Hindlimb muscle (tissue), 1 donor: Measurements from ENCODE around the gene KPRP. TPM values are rescaled to one million over a fixed set of nuclear protein-coding genes. Genes with fewer than 3 reads are reported as not detected.

Experiments used
- DNase-seq: peaks from one replicate; pipeline ENCODE4 v3.0.0-alpha.2; 2013
- polyA plus RNA-seq: library from polyadenylated mRNA; unstranded; fragments of 120-200 nt; gene quantifications from one replicate; pipeline ENCODE4 v1.2.1, GENCODE V29; 2013; ENCODE audit not compliant: insufficient read length

The KPRP gene
- polyA plus RNA-seq, result not detected

DNA sequence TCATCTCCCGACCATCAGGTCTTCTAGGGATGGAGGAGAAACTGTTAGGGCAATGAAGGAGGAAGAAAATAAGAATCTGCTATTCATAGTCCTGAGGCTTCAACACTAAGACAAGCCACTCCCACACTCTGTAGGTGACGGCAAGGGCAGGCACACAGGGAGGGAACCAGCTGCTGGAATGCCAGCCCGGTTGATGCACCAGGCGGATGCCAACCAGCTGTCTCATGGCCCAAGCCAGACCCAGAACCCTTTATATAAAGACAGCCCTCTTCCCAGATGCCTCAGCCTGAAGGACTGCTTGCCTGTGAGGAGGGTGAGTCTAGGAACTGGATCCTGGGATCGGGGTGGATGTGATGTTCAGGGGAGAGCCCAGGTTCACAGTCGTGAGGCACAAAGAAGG, at the start of gene KPRP:
Gene KPRP (plus strand): TSS at position 279 of the 400 bp plus-strand sequence. CDS start 1,564 bp downstream, outside the sequence.
- no peak for DNase-seq

- DNase-seq, result no peak
Measured at GRCh38 chr1:152718238-152718637, 39.6 kb upstream of the KPRP start.

- DNase-seq, result no peak
Measured at GRCh38 chr1:152725261-152725660, 32.6 kb upstream of the KPRP start.

GRCh38 chr1:152728986-152729385, 28.8 kb upstream of the KPRP start:
- no peak for DNase-seq

DNA sequence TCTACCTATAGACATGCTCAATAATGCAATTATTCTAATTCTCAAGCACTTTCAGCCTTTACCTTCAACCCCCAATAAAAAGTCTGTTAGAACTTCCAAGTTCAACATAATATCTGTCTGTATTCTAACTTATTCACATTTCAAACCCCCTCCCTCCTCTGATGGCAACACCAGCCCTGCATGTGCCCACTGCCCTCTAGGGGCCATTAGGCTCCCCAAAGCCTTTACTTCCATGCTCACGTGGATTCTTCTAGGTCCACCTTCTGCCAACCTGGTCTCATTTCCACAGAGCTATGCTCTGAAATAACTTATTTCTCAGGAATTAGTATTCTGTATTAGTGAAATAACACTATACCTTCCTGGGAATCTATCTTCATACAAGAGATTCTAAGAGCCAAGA, 22.2 kb upstream of the KPRP start:
- DNase-seq, result no peak

GRCh38 chr1:152737997-152738396, 19.8 kb upstream of the KPRP start:
- no peak for DNase-seq

- DNase-seq, result no peak
Measured at GRCh38 chr1:152739841-152740240, 18.0 kb upstream of the KPRP start.

- no peak for DNase-seq
Measured at GRCh38 chr1:152741656-152742055, 16.2 kb upstream of the KPRP start.

- DNase-seq, result no peak
Measured at GRCh38 chr1:152743371-152744145, 14.3 kb upstream of the KPRP start.

- no peak for DNase-seq
Measured at GRCh38 chr1:152745289-152745704, 12.5 kb upstream of the KPRP start.

DNA sequence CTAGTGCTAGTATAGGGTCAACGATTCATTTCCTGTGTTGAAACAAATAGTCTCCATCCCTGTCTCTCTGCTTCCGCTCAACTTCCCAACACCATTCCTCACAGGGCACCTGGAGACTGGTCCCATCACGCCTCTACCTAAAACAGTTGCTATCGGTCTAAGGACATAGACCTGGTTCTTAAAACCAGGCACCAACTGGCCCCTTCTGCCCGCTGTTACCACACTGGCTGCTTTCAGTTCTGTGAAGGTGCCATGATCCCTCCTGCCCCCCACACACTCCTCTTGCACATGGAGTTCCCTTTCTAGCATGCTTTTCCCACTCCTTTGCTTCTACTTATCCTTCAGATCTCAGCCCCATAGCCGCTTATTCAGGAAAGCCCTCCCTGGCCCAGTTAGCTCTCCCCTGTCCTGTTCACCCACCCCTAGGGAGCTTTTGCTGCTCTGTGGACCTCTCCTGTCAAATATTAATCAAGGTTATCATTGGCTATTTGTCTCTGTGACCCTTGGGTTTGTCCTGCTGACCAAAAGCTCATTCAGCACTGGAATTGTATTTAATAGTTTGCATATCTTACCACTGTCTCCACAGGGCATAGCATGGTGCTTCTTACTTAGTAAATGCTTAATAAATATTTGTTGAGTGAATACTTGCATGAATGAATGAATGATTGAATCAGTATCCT, 11.9 kb upstream of the KPRP start:
- no peak for DNase-seq

DNA sequence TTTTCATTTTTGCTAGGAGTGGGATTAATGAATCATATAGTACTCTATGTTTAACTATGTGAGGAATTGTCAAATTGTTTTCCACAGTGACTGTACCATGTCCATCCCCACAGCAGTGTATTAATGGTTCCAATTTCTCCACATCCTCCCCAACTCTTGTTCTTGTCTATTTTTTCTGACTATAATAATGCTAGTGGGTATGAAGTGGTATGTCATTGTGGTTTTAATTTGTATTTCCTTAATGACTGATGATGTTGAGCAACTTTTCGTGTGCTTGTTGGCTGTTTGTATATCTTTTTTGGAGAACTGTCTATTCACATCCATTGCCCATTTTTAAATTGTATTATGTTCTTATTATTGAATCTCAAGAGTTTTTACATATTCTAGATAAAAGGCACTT, 10.0 kb upstream of the KPRP start:
- DNase-seq, result no peak

DNA sequence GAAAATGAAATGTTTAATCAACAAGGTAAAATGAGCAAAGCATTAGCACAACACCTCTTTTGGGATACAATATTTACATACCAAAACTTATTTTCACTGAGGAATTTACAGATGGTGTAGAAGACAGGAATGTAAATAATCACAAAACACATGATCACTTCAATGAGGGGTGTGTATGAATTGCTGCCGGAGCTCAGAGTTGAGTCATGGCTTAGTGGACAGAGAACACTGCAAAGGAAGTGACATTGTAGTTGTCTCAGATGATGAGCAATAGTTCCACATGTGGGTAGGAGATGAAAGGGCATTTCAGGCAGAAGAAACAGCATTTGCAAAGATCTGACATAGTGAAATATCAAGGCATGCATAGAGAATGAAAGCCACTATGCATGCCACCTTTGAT, 5.6 kb upstream of the KPRP start:
- DNase-seq, result no peak

DNA sequence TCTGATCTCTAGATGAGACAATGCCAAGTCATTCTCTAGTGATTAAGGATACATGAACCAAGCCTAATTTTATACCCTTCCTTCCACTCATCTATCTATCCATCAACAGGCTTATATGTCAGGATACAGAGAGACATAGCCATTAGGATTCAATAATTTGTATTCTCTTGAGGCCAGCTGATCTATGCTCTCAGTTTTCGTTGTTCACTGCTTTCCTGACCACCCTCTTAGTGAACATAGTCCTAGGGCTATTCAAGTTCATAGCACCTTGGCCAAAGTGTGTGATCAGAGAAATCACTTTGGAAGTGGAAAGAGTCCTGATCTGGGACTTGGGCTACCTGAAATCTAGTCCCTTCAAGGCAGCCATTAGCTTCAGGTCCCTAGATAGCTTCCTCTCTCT, 4.2 kb upstream of the KPRP start:
- DNase-seq, result no peak

DNA sequence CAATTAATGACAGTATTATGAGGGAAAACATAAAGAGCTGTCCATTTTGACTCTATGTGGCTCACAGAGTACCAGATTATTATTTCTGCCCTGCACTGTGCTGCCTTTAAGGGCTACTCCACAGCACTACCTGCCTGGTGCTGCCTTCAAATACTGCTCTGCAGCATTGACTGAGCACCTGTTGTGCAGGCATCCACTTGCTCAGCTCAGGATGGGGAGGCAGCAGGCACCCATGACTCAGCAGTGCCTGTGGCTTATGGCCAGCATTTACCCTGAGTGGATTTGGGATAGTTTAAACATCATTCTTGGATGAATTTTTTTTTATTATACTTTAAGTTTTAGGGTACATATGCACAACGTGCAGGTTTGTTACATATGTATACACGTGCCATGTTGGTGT, 953 bp upstream of the KPRP start:
- DNase-seq, result no peak

DNA sequence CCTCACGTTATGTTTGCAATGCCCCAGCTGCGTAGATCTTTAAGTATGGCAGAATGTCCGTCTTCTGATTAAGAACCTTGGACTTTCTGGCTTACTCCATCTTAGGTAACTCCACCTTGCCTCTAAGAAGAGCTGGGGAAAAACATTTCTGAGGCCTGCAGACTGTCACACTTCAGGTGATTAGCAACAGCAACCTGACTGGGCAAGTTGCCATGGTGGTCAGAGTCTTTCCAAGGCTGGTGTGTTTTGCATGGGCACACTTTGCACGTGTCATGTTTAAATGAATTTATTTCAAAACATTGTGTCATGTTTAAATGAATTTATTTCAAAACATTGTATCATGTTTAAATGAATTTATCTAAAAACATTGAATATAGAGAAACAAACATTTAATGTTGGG, 811 bp downstream of the KPRP start:
- DNase-seq, result no peak

- DNase-seq, result no peak
Measured at GRCh38 chr1:152759453-152760173, 1.8 kb downstream of the KPRP start.

- no peak for DNase-seq
Measured at GRCh38 chr1:152760551-152761190, 2.8 kb downstream of the KPRP start.

DNA sequence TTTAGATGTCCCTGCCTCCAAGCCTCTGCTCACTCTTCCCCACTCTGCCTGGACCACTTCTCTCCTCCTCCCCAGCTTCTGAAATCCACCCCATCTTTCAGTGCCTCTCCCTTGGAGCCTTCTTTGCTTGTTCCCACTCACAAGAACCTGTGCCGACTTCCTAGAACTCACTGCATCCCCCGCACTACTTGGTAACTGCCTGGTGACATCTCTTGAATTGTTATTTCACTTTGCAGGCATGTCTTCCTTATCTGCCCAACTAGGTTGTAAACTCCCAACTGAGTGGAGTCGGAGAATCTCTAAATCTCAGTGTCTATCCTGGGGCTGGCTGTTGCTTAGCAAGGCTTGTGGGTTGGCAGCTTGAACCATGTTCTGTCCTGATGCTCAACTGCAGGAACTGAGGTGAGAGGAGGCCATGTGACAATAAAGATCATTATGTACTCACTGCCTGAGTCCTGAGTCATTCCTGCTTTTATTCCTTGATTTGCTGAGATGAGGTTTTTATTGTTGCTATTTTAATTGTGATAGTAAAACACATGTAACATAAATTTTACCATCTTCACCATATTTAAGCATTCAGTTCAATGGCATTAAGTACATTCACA, 3.9 kb downstream of the KPRP start:
- no peak for DNase-seq

DNA sequence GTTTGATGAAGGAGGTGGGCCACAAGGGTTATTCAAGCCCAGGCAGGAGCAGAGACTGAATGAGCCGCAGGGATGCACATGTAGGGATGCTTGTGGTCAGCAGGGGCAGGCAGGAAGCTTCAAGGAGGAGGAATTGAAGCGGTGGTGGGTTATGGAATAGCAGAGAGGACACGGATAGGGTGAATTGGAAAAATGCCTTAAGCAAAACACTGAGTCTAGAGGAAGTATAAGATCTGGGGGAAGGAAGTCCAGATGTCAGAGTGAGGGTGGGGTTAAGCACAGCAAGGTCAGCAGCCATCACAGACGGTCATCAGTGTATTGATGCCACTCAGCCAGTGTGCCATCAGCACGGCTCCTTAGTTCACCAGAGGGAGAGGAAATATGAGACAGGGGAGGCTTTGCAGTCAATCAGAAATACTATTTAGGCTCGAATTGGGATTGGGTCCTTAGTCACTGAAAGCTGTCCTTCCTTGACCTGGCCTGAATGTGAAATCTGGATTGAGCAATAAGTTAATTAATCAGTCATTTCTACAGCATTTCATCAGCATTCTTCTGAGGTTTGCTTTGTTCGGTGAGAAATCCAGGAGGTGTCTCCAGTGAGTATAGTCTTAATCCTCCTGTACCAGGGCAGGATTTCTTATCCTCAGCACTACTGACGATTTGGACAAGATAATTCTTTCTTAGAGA, 11.2 kb downstream of the KPRP start:
- DNase-seq, result no peak

GRCh38 chr1:152770411-152770810, 12.6 kb downstream of the KPRP start:
- DNase-seq, result no peak

- no peak for DNase-seq
Measured at GRCh38 chr1:152774875-152775274, 17.1 kb downstream of the KPRP start, which contains the start of gene LCE1F. Gene LCE1F (plus strand): TSS chr1:152775140. CDS start chr1:152776372, 1,232 bp downstream.
